ENCODE results near the gene MYO1D. TPM values are rescaled to one million over a fixed set of nuclear protein-coding genes. Genes with fewer than 3 reads are reported as not detected.
"Not testable (repeated sequence)": the region's sequence is repeated elsewhere in the genome, so short reads cannot be mapped to it uniquely, and the experiment has no call there.

MYO1D gene
- polyA plus RNA-seq, 4 donors = 62.9 to 80.1 (median 73.6) TPM

DNA sequence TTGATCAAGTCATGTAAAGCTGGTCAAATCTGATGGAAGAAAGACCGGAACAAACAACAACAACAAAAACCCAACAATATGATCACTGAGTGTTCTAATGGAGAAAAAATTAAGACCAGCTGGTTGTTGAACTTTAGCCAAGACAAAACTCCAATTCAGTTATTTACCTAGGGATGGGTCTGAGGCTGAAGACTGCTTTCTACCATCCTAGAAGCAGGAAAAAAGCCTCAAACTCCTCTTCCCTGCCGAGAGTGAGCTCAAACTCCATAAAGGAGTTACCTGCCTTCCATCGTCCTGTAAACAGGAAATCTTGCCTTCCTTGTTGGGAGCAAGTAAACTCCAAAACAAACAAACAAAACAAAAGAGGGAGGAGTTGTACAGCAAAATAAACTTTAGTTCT lies 28.0 kb upstream of the MYO1D start:
- H3K27me3 ChIP-seq (ENCODE audit: control insufficient read depth in 3 of 3, insufficient read depth in 3 of 3, low read length in 3 of 3) = no peaks in the 10 kb centered on the region
- no peaks in the 10 kb centered on the region for H3K36me3 ChIP-seq (ENCODE audit: control insufficient read depth in 3 of 3, insufficient read depth in 2 of 3, low read depth in 1 of 3, low read length in 3 of 3)
- peaks cover 0 to 23% (median 0%) of the 10 kb centered on the region in 3 donors for H3K4me1 ChIP-seq (ENCODE audit: control insufficient read depth in 3 of 3, insufficient read depth in 2 of 3, low read depth in 1 of 3, low read length in 2 of 3)
- no peak overlapping the region for H3K4me3 ChIP-seq (ENCODE audit: low read depth in 1 of 3, low read length in 3 of 3)
- FAIRE-seq (no peak), DNase-seq (peak; percentile 22 to 58)
- 30 to 51% (median 42%) methylated on average over 3 of the region's 3 CpGs for WGBS, 3 donors
- H3K27ac ChIP-seq (ENCODE audit: low read depth in 1 of 3, low read length in 2 of 3) = peak overlapping the region in 1 of 3 donors; percentile 70
- no peaks in the 10 kb centered on the region for H3K9me3 ChIP-seq (ENCODE audit: control insufficient read depth in 2 of 2, insufficient read depth in 1 of 2, low read depth in 1 of 2, low read length in 1 of 2)

DNA sequence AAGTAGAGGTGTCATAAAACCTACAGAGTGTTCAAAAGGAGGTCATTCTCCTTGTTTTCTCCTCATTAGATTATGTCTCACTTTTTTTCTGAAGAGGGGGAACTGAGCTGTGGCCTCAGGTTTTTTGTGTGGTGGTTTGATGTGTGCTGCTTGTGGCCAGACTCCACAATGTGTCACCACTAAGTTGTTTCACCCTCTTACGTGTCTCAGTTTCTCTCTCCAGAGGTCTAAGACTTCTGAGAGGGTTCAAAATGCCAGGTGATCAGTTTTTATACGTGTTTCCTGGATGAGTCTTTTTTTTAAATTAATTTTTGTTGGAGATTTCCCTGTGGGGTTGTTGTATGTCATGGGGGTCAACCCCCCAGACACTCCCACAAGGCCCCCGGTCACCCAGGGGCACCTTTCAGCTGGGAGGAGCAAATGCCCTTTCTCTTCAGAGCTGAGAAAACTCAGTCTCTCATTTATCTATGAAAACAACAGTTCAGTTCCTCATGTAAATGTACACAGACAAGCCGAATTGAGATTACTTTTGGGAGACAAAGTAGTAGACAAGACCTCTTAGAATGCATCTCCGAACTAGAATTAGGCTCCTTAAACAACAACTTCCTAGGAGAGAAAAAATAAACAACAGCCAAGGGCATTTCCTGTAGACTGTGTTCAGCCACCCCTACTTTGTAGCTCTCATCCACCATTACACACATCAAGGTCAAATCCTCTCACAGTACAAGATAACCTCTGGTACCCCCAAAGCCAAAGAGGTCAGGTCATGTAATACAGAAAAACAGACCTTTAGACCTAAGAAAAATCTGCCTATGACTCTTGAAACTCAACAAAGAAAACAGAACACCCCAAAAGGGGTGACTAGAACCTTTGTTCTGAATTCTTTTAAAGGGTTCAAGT lies 27.1 kb upstream of the MYO1D start:
- 55 to 73% (median 66%) methylated on average over 5 of the region's 5 CpGs for WGBS, 3 donors
- H3K4me3 ChIP-seq (ENCODE audit: low read depth in 1 of 3, low read length in 3 of 3) = no peak overlapping the region
- FAIRE-seq (no peak), DNase-seq (peak in 1 of 2 donors; percentile 33)
- no peaks in the 10 kb centered on the region for H3K36me3 ChIP-seq (ENCODE audit: control insufficient read depth in 3 of 3, insufficient read depth in 2 of 3, low read depth in 1 of 3, low read length in 3 of 3)
- peaks cover 0 to 23% (median 0%) of the 10 kb centered on the region in 3 donors for H3K4me1 ChIP-seq (ENCODE audit: control insufficient read depth in 3 of 3, insufficient read depth in 2 of 3, low read depth in 1 of 3, low read length in 2 of 3)
- no peaks in the 10 kb centered on the region for H3K9me3 ChIP-seq (ENCODE audit: control insufficient read depth in 2 of 2, insufficient read depth in 1 of 2, low read depth in 1 of 2, low read length in 1 of 2)
- H3K27ac ChIP-seq (ENCODE audit: low read depth in 1 of 3, low read length in 2 of 3) = peak overlapping the region in 1 of 3 donors; percentile 70
- H3K27me3 ChIP-seq (ENCODE audit: control insufficient read depth in 3 of 3, insufficient read depth in 3 of 3, low read length in 3 of 3) = no peaks in the 10 kb centered on the region

DNA sequence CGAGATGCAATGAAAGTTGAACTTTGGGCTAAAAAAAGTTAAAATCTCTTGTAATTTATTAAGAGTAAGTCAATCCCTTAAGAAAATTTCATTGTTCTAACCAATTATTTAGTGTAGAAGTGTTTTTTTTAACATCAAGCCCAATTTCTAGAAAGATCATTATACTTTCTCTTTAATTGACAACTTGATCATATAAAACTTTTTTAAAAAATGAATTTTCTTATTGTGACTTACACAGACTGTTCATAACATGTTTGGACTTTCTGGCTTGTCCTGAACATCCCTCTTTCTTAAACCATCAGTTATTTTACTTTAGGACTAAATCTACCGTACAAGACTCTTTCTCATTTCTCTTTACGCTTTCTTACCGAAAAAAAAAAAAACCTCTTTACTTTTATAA lies 24.8 kb upstream of the MYO1D start:
- H3K36me3 ChIP-seq (ENCODE audit: control insufficient read depth in 3 of 3, insufficient read depth in 2 of 3, low read depth in 1 of 3, low read length in 3 of 3) = no peaks in the 10 kb centered on the region
- no peak overlapping the region for H3K4me3 ChIP-seq (ENCODE audit: low read depth in 1 of 3, low read length in 3 of 3)
- H3K9me3 ChIP-seq (ENCODE audit: control insufficient read depth in 2 of 2, insufficient read depth in 1 of 2, low read depth in 1 of 2, low read length in 1 of 2) = no peaks in the 10 kb centered on the region
- H3K4me1 ChIP-seq (ENCODE audit: control insufficient read depth in 3 of 3, insufficient read depth in 2 of 3, low read depth in 1 of 3, low read length in 2 of 3) = peaks cover 0 to 43% (median 0%) of the 10 kb centered on the region in 3 donors
- no peak overlapping the region for H3K27ac ChIP-seq (ENCODE audit: low read depth in 1 of 3, low read length in 2 of 3)
- DNase-seq = no peak
- no peak for FAIRE-seq
- WGBS, 3 donors = 94 to 97% (median 96%) methylated on average over 4 of the region's 4 CpGs
- no peaks in the 10 kb centered on the region for H3K27me3 ChIP-seq (ENCODE audit: control insufficient read depth in 3 of 3, insufficient read depth in 3 of 3, low read length in 3 of 3)

DNA sequence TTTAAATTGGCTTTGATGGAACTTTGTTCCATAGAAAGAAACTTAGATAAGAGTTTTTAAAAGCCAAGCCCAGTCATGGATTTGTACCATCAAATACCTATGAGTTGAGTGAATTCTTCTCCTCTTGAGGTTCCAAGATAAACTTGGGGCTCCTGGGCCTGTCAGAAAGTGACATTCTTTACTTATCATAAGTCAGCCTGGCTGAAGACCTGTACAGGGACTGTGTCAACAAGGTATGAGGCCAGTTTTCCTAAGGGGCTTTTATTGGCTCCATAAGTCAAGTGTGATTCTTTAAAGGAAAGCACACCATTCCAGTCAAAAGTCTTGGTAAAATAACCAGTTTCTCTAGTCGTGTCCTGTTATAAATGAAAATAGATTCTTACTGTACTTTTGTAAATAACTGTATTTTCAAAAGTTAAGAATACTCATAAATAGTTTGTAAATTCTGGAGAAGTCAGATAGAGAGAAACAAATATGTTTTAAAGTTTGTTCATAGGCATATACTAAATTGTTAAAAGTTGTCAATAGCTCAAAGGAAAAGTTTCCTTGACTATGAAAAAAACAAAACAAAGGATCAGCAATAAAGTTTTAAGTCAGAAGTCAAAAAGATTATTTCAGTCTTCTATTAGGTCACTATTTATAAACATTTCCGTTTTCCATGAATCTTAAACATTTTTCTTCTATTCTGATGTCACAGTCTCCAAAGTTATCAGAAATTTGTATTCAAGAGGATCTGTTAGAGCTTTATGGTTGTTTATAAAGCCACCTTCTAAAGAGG lies 22.5 kb upstream of the MYO1D start:
- FAIRE-seq (no peak), DNase-seq (peak in 1 of 2 donors; percentile 44)
- Histone ChIP-seq H3K4me1 (ENCODE audit: control insufficient read depth in 3 of 3, insufficient read depth in 2 of 3, low read depth in 1 of 3, low read length in 2 of 3) (peaks cover 0 to 45% (median 0%) of the 10 kb centered on the region in 3 donors), H3K4me3 (ENCODE audit: low read depth in 1 of 3, low read length in 3 of 3) (no peak overlapping the region), H3K36me3 (ENCODE audit: control insufficient read depth in 3 of 3, insufficient read depth in 2 of 3, low read depth in 1 of 3, low read length in 3 of 3) (no peaks in the 10 kb centered on the region), H3K27ac (ENCODE audit: low read depth in 1 of 3, low read length in 2 of 3) (peak overlapping the region in 1 of 3 donors; percentile 70), H3K27me3 (ENCODE audit: control insufficient read depth in 3 of 3, insufficient read depth in 3 of 3, low read length in 3 of 3) (no peaks in the 10 kb centered on the region), H3K9me3 (ENCODE audit: control insufficient read depth in 2 of 2, insufficient read depth in 1 of 2, low read depth in 1 of 2, low read length in 1 of 2) (no peaks in the 10 kb centered on the region)
- 55 to 78% (median 72%) methylated on average over 2 of the region's 2 CpGs for WGBS, 3 donors

DNA sequence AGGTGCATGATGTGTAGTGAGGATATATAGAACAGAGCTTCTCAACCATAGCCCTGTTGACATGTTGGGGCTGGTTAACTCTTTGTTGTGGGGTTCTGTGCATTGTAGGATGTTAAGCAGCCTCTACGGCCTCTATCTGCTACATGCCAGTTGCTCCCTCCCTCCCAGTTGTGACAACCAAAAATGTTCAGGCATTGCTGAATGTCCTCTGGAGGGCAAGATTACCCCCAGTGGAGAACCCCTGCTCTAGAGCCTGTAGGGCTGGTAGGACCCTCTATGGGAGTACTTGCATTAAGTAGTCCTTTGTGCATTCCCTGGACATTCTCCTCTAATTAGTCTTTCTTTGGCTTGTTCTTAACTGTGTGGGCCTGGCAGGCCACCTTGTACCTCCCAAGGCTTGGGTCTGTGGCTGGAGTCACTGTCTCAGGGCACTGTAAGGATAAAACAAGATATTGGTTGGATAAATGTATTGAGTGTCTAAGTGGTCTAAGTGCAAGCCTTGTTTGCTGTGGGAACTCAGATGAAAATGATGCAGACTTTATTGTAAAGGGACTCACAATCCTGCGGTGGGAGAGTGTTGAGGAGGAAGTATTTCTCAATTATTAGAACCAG lies 19.8 kb upstream of the MYO1D start:
- no peak overlapping the region for H3K4me3 ChIP-seq (ENCODE audit: low read depth in 1 of 3, low read length in 3 of 3)
- FAIRE-seq = no peak
- WGBS, 3 donors = 70 to 91% (median 88%) methylated on average over 2 of the region's 2 CpGs
- H3K27me3 ChIP-seq (ENCODE audit: control insufficient read depth in 3 of 3, insufficient read depth in 3 of 3, low read length in 3 of 3) = no peaks in the 10 kb centered on the region
- H3K9me3 ChIP-seq (ENCODE audit: control insufficient read depth in 2 of 2, insufficient read depth in 1 of 2, low read depth in 1 of 2, low read length in 1 of 2) = no peaks in the 10 kb centered on the region
- H3K27ac ChIP-seq (ENCODE audit: low read depth in 1 of 3, low read length in 2 of 3) = peak overlapping the region in 1 of 3 donors; percentile 70
- H3K36me3 ChIP-seq (ENCODE audit: control insufficient read depth in 3 of 3, insufficient read depth in 2 of 3, low read depth in 1 of 3, low read length in 3 of 3) = no peaks in the 10 kb centered on the region
- DNase-seq = no peak
- peaks cover 0 to 42% (median 0%) of the 10 kb centered on the region in 3 donors for H3K4me1 ChIP-seq (ENCODE audit: control insufficient read depth in 3 of 3, insufficient read depth in 2 of 3, low read depth in 1 of 3, low read length in 2 of 3)

DNA sequence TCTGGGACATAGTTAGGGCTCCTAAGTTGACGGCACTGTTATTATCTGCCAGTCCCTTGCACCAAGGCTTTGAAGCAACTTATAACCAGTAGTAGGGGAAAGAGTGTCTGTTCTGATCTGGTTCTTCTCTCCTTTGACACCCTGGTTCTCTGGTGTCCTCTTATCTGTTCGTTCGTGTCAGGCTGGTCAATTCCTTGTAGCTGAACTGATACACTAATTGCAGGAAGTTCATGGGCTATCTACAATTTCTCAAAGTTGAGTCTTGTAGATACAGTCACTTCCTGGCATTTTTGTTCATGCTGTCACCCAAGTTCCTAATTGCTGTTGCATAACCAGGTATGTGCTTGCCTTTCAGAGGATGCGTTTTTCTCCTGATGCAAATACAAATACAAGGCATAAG lies 17.3 kb upstream of the MYO1D start:
- DNase-seq = peak; percentile 20 to 65
- FAIRE-seq = no peak
- H3K4me3 ChIP-seq (ENCODE audit: low read depth in 1 of 3, low read length in 3 of 3) = no peak overlapping the region
- WGBS, 3 donors = 37 to 60% (median 51%) methylated on average over 4 of the region's 4 CpGs
- peaks cover 0 to 42% (median 0%) of the 10 kb centered on the region in 3 donors for H3K4me1 ChIP-seq (ENCODE audit: control insufficient read depth in 3 of 3, insufficient read depth in 2 of 3, low read depth in 1 of 3, low read length in 2 of 3)
- no peaks in the 10 kb centered on the region for H3K27me3 ChIP-seq (ENCODE audit: control insufficient read depth in 3 of 3, insufficient read depth in 3 of 3, low read length in 3 of 3)
- peak overlapping the region in 1 of 3 donors; percentile 81 for H3K27ac ChIP-seq (ENCODE audit: low read depth in 1 of 3, low read length in 2 of 3)
- H3K9me3 ChIP-seq (ENCODE audit: control insufficient read depth in 2 of 2, insufficient read depth in 1 of 2, low read depth in 1 of 2, low read length in 1 of 2) = no peaks in the 10 kb centered on the region
- H3K36me3 ChIP-seq (ENCODE audit: control insufficient read depth in 3 of 3, insufficient read depth in 2 of 3, low read depth in 1 of 3, low read length in 3 of 3) = no peaks in the 10 kb centered on the region

DNA sequence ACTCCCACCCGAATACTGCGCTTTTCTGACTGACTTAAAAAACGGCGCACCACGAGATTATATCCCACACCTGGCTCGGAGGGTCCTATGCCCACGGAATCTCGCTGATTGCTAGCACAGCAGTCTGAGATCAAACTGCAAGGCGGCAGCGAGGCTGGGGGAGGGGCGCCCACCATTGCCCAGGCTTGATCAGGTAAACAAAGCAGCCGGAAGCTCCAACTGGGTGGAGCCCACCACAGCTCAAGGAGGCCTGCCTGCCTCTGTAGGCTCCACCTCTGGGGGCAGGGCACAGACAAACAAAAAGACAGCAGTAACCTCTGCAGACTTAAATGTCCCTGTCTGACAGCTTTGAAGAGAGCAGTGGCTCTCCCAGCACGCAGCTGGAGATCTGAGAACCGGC lies 10.5 kb upstream of the MYO1D start:
- FAIRE-seq; H3K36me3 ChIP-seq (ENCODE audit: control insufficient read depth in 3 of 3, insufficient read depth in 2 of 3, low read depth in 1 of 3, low read length in 3 of 3): not testable (repeated sequence)

DNA sequence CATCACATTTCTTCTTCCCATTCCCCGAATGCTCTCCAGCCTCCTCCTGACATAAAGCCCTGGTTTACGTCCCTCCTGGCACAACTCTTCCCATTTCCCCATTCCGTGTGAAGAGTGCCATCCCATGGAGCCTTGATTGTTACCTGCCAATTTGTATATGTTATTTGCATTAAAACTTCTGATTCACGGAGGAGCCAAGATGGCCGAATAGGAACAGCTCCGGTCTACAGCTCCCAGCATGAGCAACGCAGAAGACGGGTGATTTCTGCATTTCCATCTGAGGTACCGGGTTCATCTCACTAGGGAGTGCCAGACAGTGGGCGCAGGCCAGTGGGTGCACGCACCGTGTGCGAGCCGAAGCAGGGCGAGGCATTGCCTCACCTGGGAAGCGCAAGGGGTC lies 10.0 kb upstream of the MYO1D start:
- DNase-seq; H3K4me1 ChIP-seq (ENCODE audit: control insufficient read depth in 3 of 3, insufficient read depth in 2 of 3, low read depth in 1 of 3, low read length in 2 of 3); H3K36me3 ChIP-seq (ENCODE audit: control insufficient read depth in 3 of 3, insufficient read depth in 2 of 3, low read depth in 1 of 3, low read length in 3 of 3); H3K9me3 ChIP-seq (ENCODE audit: control insufficient read depth in 2 of 2, insufficient read depth in 1 of 2, low read depth in 1 of 2, low read length in 1 of 2); H3K4me3 ChIP-seq (ENCODE audit: low read depth in 1 of 3, low read length in 3 of 3); H3K27ac ChIP-seq (ENCODE audit: low read depth in 1 of 3, low read length in 2 of 3); FAIRE-seq; H3K27me3 ChIP-seq (ENCODE audit: control insufficient read depth in 3 of 3, insufficient read depth in 3 of 3, low read length in 3 of 3): not testable (repeated sequence)
- WGBS, 3 donors = 92 to 97% (median 96%) methylated on average over 8 of the region's 16 CpGs

More for the DNA sequence above, 10.5 kb upstream of the MYO1D start:
- not testable (repeated sequence) for H3K4me3 ChIP-seq (ENCODE audit: low read depth in 1 of 3, low read length in 3 of 3); H3K9me3 ChIP-seq (ENCODE audit: control insufficient read depth in 2 of 2, insufficient read depth in 1 of 2, low read depth in 1 of 2, low read length in 1 of 2); H3K27ac ChIP-seq (ENCODE audit: low read depth in 1 of 3, low read length in 2 of 3); H3K4me1 ChIP-seq (ENCODE audit: control insufficient read depth in 3 of 3, insufficient read depth in 2 of 3, low read depth in 1 of 3, low read length in 2 of 3); DNase-seq; H3K27me3 ChIP-seq (ENCODE audit: control insufficient read depth in 3 of 3, insufficient read depth in 3 of 3, low read length in 3 of 3)
- WGBS, 3 donors = 47 to 81% (median 50%) methylated on average over 1 to 4 of the region's 14 CpGs

All from small intestine (tissue), 7 donors.